HG03520 (cell line): ENCODE data around the gene SPOCK3.

Source experiments
- ATAC-seq: cut with Tn5 transposase; IDR thresholded peaks from one replicate; pipeline ENCODE4 v1.9.1; 2021; ENCODE audit warnings: mild to moderate bottlenecking, moderate library complexity; ENCODE audit not compliant: unreplicated experiment

SPOCK3 gene

DNA sequence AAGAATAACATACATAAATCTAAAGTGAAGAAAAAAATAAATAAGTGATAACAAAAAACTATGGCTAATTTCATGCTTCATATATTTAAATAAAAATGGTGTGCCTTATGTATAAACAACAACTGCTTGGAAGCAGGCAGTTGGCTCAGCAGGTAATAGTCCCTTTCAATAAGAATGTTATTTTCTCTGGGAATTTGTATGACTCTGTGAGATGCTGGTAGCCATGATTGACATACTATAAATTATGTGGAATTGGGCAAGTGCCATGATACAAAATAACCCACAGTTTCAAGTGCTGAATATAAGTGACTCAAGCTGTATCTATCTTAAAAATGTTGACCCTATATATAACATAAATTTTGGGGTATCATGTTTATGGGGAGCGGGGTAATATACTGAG is 546.5 kb downstream of the SPOCK3 start:
- ATAC-seq = no peak
